DND-41 (cell line): ENCODE measurements around the gene TCEA3.

Source experiments
- ATAC-seq: fragments of 200-7000 bp; cut with Tn5 transposase; 3 replicates; pipeline ENCODE4 v1.9.1; 2021; ENCODE audit warnings: low read depth; ENCODE audit not compliant: insufficient read depth
- DNase-seq: peaks from one replicate; pipeline ENCODE4 v3.0.0-alpha.2; 2020
- H2AFZ ChIP-seq: 2 replicates; pipeline ENCODE4 v1.6.0; 2012; ENCODE audit warnings: low read depth, low read length
- H3K27ac ChIP-seq: 2 replicates; pipeline ENCODE4 v1.5.1; 2012; ENCODE audit warnings: low read length, inconsistent platforms
- H3K27me3 ChIP-seq: fragments of 200-600 bp; sonication (generic); 2 replicates; pipeline ENCODE4 v1.6.0; 2012; ENCODE audit warnings: low read length, mild to moderate bottlenecking, inconsistent platforms; ENCODE audit not compliant: insufficient read depth, poor library complexity
- H3K36me3 ChIP-seq: 2 replicates; pipeline ENCODE4 v1.5.1; 2012; ENCODE audit warnings: low read length, inconsistent platforms; ENCODE audit not compliant: insufficient read depth
- H3K4me1 ChIP-seq: 2 replicates; pipeline ENCODE4 v1.5.1; 2012; ENCODE audit warnings: mild to moderate bottlenecking, low read length; ENCODE audit not compliant: insufficient read depth
- H3K4me2 ChIP-seq: 2 replicates; pipeline ENCODE4 v1.6.0; 2012; ENCODE audit warnings: mild to moderate bottlenecking, moderate library complexity, low read length, inconsistent platforms; ENCODE audit not compliant: insufficient read depth
- H3K4me3 ChIP-seq, 2 experiments: fragments of 200-600 bp in 1 of 2; shearing (Covaris generic) in 1 of 2; 2 replicates each; pipeline ENCODE4 v1.5.1; 2012 to 2016; ENCODE audit warnings: inconsistent platforms in 2 of 2, low read length in 2 of 2, mild to moderate bottlenecking in 2 of 2, low read depth in 1 of 2, moderate library complexity in 1 of 2
- H3K79me2 ChIP-seq: 2 replicates; pipeline ENCODE4 v1.6.0; 2012; ENCODE audit warnings: low read length, inconsistent platforms; ENCODE audit not compliant: insufficient read depth
- H3K9ac ChIP-seq: 2 replicates; pipeline ENCODE4 v1.6.0; 2012; ENCODE audit warnings: low read depth, mild to moderate bottlenecking, inconsistent platforms, low read length, moderate library complexity
- H3K9me3 ChIP-seq: 2 replicates; pipeline ENCODE4 v1.5.1; 2012; ENCODE audit warnings: low read length, moderate library complexity, mild to moderate bottlenecking, inconsistent platforms; ENCODE audit not compliant: insufficient read depth, severe bottlenecking
- H4K20me1 ChIP-seq: 2 replicates; pipeline ENCODE4 v1.6.0; 2012; ENCODE audit warnings: low read length; ENCODE audit not compliant: insufficient read depth
- EZH2 ChIP-seq: IDR thresholded peaks from 3 replicates; pipeline ENCODE4 v1.6.1; 2012; ENCODE audit warnings: borderline replicate concordance, low read depth, mild to moderate bottlenecking, moderate library complexity, low read length, inconsistent platforms; ENCODE audit not compliant: severe bottlenecking
- TF ChIP-seq, protein P1 (sequence below): IDR thresholded peaks from 2 replicates; pipeline ENCODE4 v1.5.1; 2012; ENCODE audit warnings: borderline replicate concordance, low read length, moderate library complexity, mild to moderate bottlenecking; ENCODE audit not compliant: poor library complexity, severe bottlenecking; ENCODE audit errors: extremely low read depth

Gene TCEA3

DNA sequence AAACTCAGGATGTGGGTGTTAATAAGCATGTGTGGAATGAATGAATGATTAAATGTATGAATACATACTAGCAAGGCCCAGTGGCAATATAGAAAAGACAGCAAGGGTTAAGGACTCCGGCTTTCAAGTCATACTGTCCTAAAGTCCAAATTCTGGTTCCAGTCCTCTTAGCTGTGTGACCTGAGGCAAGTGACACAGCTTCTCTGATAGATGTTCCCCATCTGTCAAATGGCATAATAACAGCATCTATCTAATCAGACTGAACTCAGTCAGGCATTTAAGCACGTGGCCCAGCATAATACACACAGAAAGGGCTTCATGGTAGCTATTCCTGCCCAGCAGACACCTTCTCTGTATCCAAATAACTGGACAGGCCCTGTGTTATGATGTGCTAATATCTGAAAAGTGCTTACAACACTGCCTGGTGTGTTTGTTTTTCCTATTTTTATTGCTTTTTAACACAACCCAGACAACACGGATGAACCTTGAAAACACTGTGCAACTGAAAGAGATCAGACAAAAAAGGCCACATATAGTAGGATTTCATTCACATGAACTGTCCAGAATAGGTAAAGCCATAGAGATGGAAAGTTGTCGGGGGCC lies 47.0 kb upstream of the TCEA3 start:
- no peaks in the 10 kb centered on the region for H3K9me3 ChIP-seq
- H3K4me2 ChIP-seq: no peak overlapping the region
- no peak overlapping the region for H3K9ac ChIP-seq
- no peaks in the 10 kb centered on the region; the same call in 1 of the 2 replicates for H4K20me1 ChIP-seq
- H3K36me3 ChIP-seq: no peaks in the 10 kb centered on the region
- TF ChIP-seq, protein P1, sequence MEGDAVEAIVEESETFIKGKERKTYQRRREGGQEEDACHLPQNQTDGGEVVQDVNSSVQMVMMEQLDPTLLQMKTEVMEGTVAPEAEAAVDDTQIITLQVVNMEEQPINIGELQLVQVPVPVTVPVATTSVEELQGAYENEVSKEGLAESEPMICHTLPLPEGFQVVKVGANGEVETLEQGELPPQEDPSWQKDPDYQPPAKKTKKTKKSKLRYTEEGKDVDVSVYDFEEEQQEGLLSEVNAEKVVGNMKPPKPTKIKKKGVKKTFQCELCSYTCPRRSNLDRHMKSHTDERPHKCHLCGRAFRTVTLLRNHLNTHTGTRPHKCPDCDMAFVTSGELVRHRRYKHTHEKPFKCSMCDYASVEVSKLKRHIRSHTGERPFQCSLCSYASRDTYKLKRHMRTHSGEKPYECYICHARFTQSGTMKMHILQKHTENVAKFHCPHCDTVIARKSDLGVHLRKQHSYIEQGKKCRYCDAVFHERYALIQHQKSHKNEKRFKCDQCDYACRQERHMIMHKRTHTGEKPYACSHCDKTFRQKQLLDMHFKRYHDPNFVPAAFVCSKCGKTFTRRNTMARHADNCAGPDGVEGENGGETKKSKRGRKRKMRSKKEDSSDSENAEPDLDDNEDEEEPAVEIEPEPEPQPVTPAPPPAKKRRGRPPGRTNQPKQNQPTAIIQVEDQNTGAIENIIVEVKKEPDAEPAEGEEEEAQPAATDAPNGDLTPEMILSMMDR: no peak
- TF ChIP-seq EZH2: no peak
- no peaks in the 10 kb centered on the region for H3K4me1 ChIP-seq
- no peak overlapping the region for H2AFZ ChIP-seq
- ATAC-seq: no peak
- H3K79me2 ChIP-seq: no peaks in the 10 kb centered on the region
- no peak overlapping the region for H3K27ac ChIP-seq
- H3K4me3 ChIP-seq: no peak overlapping the region
- peaks cover 17% of the 10 kb centered on the region for H3K27me3 ChIP-seq
- no peak for DNase-seq

DNA sequence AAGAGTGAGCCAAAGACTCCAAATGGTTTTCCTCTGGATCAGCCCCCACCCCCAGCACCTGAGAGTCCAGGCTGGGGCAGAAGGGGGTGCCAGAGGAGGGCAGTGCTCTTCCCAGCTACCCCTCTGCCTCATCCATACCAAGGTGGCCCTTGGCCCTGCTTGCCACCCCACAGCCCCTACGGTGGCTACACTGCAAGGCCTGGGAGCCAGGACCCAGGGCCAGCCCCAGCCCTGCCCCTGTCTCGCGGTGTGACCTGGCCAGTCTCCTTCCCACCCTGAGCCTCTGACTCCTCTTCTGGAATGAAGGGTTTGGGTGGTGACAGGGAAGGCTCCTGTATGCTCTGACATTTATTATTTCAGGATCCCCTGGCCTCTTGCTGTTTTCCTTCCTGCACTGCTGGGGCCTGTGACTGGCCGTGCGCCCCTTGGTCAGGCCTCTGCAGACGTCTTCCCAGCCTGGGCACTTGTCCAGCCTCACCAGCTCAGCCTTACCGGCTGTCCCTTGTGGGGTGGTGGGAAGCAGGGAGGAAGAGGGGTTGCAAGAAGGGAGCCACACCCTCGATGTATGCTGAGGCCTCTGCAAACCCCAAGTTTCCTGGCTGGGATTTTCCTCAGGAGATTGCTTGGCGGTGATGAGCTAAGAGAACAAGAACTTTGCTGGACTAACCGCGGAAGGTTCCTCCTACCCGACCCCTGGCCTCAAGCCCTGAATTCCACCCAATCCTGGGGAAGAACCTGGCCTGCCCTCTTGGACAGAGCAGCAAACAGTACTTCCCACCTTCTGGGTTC lies 45.9 kb upstream of the TCEA3 start:
- H3K4me3 ChIP-seq: no peak overlapping the region
- no peaks in the 10 kb centered on the region for H3K4me1 ChIP-seq
- H3K79me2 ChIP-seq: no peaks in the 10 kb centered on the region
- no peak overlapping the region for H2AFZ ChIP-seq
- no peak overlapping the region for H3K9ac ChIP-seq
- no peak overlapping the region for H3K27ac ChIP-seq
- TF ChIP-seq, protein P1: no peak
- TF ChIP-seq EZH2: no peak
- DNase-seq (no peak), ATAC-seq (no peak)
- H3K4me2 ChIP-seq: no peak overlapping the region
- peaks cover 17% of the 10 kb centered on the region for H3K27me3 ChIP-seq
- H3K36me3 ChIP-seq: no peaks in the 10 kb centered on the region
- no peaks in the 10 kb centered on the region for H3K9me3 ChIP-seq
- peaks cover 3% of the 10 kb centered on the region; the same call in 1 of the 2 replicates for H4K20me1 ChIP-seq

GRCh38 chr1:23469372-23469982 lies 44.9 kb upstream of the TCEA3 start:
- no peak for ATAC-seq
- TF ChIP-seq, protein P1: no peak
- no peak for TF ChIP-seq EZH2

More at GRCh38 chr1:23469372-23469982, 44.9 kb upstream of the TCEA3 start:
- peaks cover 17% of the 10 kb centered on the region for H3K27me3 ChIP-seq
- no peak overlapping the region for H3K4me3 ChIP-seq
- H3K27ac ChIP-seq: no peak overlapping the region
- no peaks in the 10 kb centered on the region for H3K4me1 ChIP-seq
- H3K79me2 ChIP-seq: no peaks in the 10 kb centered on the region
- no peak overlapping the region for H3K4me2 ChIP-seq
- no peak overlapping the region for H2AFZ ChIP-seq
- H3K36me3 ChIP-seq: no peaks in the 10 kb centered on the region
- H3K9ac ChIP-seq: no peak overlapping the region
- DNase-seq: no peak
- 0 out of 2 replicates have a peak, but pooled peaks cover 3% of the 10 kb centered on the region for H4K20me1 ChIP-seq
- H3K9me3 ChIP-seq: no peaks in the 10 kb centered on the region
